KG1 (cell line): ENCODE results near the gene SMLR1.
"Not testable (repeated sequence)": the region's sequence is repeated elsewhere in the genome, so short reads cannot be mapped to it uniquely, and the experiment has no call there.

Source experiments
- DNase-seq: peaks from one replicate; lab custom pipeline; 2025; lab: John Stamatoyannopoulos, UW

SMLR1 gene

DNA sequence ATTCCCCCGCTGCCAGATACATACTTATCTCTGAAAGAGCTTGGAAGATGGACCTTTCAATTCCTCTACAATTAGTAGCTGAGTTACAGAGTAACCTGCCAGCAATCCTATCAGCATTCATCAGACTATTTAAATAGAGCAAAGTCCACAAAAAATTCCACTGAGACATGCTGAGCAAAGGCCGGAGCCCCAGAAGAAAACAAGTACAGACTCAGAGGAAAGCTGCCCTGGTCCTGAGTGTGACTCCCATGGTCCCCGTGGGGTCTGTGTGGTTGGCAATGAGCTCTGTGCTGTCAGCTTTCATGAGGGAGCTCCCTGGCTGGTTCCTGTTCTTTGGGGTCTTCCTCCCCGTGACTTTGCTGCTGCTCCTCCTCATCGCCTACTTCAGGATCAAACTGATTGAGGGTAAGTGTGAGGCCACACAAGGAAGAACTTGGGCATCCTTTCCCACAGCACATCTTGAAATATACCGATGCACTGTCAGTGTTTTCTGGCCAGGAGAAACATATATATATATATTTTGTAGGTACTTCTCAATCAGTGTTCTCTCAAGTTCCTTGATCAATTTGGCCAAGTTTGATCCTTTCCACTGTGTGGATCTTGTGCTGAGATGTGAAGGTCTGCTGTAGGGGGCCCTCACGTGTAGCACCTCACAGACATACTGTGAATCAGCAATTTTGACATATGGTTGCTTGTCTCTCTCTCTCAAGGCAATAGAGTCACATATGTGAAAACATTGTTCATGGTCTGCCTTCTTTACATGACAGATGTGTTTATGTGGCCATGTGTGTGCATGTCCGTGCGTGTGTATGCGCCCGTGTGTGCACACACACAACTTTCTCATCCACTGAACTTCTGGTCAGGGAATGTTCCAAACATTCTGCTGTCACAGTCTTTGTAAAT is at the start of gene SMLR1:
Gene SMLR1, plus strand, starts transcription at position 160 of the 903 bp plus-strand sequence. Its CDS starts 8 bp downstream, at position 168.
- DNase-seq, result no peak

DNA sequence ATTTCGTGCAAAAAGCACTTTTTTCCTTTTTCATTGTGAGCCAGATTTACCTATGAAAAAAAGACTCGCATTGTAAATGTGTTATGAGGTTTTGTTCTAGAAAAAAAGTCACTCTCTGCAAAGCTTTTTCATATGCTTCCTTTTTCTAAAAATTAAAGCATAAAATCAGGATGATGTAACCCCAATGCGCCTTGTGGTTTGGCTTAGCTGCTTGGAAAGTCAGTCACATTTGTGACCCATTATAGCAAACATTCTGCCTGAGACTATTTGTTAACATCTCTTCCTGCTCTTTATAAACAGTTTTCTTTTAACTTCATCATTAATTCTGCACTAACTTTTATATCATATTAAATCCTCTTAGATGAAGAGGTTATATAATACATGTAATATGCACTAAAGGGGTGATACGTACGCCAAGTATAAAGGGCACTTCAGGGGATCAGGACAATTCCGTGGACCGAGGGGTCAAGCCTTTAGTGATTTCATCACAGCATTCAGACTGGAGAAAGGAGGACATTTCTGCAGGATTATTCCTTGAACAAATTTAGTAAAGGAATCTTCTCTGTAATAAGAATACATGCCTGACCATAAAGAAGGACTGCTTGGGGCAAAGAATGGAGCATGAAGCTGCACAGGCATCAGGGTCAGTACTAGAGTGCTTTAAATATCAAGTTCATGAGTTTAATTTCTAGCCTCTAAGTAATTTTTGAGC is 48.1 kb upstream of the SMLR1 start:
- peak; percentile 12 for DNase-seq

DNA sequence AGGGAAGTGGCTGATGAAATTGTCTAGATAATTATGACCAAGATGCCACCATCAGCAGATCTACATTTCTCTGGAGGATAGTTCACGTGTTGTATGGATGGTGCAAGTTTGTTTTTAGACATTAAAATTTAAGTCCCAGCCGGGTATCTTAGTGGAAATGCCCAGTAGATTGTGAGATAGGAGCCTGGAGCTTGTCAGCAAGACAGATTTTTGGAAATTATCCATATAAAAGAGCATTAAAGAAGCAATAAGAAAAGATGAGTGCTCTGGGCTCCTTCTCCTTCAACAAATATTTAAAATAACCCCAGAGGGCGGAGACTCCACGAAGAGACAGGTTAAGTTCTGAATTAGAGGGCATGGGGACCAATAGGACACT is 47.6 kb upstream of the SMLR1 start:
- DNase-seq, result no peak

DNA sequence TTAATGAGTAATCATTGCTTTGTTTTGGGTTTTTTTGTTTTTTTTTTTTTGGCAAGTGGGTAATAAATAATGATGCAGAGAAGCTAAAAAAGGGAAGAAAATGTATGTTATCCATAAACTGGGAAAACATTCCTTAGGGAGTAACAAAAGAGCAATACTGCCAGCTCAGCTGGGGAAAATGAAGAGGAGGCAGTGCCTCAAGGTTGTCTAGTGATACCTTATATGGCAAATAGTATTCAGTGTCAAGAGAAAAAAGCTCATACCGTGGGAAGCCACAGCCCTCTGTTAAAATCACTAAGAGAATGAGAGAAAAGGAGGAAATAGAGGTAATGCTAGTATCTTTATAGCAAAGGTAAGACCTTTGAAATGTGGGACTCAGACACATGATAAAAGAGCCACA is 47.1 kb upstream of the SMLR1 start:
- no peak for DNase-seq

DNA sequence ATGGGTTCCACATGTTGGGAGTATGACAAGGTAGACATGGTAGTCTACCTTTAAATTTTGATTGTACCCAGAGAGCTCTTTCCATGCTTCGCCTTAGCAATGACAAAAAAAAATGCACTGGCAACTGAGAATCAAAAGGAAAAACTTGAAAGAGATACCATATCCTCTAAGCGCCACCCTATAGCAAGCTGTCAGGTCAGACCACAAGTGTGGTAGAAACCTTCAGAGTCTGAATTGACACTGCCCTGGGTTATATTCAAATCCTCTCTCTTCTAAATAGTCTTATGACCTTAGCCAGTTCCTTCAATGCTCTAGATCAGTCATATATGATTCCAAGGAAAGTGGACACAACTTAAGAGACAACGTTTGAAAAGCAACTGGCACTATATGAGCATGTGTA is 45.6 kb upstream of the SMLR1 start:
- no peak for DNase-seq

DNA sequence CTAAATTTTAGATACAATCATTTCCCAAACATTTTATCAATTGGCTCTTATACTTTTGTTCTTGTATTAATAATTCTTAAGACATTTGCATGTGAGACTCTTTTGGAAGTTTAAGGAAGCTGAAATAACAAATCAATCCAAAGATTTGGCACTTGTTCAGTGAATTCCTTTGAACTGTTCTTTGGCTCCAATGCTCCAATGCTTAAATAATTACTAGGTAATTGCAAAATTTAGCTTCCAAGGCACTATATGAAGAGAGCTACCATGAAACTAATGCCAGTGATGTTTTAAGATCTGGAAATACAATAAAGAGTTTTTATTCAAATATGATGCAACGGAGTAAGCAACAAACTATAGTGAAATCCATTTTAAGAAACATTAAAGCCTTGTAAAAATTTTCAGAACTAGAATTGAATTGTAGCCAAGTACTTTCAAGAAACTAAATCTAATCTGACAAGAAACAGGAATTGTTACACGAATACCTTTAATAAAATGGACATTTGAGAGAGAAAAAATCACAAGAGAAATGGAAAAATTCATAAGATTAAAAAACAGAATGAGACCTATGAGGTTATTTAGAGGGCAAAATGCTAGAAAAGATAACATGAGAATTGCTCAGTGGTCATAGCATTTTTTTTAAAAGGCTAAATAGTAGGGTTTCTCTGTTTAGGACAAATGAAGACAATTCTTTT is 43.6 kb upstream of the SMLR1 start:
- DNase-seq, result no peak

DNA sequence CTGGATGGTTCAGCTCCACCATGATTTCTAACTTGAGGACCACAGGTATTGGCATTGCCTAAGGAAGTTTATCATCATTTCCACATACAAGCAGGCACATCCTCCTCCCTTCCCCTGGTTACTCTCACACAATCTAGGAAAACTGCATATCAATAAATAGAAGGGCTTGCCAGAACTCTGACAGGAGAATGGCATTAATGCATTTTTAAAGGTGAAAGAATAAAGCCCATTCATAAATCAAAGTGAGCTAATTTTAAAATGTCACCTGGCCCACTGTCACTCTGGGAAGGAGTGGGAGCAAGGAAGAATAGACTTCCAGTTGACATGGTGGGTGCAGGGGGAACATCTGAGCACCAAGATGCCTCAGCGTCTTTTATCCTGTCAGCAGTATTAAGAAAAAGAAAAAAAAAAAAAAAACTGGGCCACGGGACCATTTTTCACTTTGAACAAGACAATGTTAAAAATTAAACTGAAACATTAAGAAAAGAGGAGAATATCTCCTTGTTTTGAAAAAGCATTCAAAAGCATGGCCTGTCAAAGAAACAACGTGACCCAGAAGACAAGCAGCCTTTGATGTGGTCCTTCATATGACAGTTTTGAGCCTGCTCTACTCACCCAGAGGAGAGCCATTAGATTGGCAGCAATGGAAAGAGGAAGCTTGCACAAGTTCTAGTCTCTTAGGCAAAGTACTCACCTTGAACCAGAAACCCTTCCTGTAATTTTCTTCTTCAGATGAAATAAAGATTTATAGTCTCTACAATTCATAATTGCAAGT is 39.3 kb upstream of the SMLR1 start:
- DNase-seq, result no peak

DNA sequence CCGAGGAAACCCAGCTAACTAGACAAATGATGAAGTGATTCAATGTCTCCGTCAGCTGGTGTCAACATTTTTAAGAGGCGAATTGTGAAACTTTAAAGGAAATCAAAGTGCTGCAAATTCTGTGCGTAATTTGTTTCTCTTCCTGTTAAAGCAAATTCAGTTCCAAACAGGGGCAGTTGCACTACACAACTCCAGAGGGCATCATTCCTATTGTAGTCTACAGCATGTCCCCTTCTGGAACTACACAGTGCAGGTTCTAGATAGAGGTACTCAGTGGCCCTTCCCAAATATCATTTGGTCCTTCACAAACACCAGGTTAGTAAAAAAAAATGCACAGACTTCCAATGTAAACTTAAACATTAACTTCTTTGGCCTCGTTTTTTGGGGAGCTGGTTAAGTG is 38.3 kb upstream of the SMLR1 start:
- DNase-seq, result no peak

DNA sequence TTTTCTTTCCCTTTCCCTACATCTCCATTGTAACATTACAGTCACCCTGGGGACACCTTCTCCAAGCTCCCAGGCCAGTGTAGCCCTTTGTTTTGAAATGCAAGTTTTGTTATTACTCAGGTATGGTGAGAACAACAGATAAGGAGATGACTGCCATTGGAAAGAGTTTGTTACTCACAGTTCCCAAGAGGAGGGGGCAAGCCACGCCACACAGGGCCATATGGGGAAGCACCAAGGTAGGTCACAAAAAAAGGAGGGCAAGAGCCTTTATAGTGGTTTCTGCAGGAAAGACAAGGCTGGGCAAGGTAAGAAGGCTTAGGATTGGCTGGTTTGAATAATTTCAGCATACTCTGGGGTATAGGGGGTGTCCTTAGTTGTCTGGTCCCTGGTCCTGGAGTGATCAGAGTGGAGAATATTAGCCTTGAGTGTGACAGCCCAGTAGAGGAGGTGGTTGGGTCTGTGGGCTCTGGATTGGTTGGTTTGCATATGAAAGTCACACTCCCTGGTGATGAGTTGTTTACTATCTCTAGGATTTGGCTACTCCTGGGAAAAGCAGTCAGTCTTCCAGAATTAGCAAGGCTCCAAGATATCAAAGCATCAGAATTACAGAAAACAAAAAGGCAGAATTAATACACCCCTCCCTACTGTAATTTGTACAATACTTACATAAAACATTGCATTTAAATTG is 33.1 kb upstream of the SMLR1 start:
- DNase-seq, result no peak

DNA sequence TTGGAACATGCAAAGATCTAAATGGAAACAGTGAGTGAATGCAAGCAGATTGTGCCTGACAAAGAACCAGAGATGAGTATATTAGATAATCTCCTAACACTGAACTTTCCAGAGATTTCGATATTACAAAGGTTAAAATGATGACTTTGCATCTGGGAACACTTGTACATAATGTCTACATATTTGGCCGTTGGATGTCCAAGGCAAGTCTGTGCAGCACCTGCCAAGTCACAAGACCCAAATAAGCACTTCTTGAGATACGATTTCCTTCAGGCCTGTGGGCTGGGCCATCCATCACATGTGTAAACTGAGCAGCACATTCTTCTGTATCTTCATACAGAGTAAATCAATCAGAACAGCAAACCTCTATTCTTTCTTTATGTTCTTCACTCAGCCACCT is 32.5 kb upstream of the SMLR1 start:
- DNase-seq, result no peak

DNA sequence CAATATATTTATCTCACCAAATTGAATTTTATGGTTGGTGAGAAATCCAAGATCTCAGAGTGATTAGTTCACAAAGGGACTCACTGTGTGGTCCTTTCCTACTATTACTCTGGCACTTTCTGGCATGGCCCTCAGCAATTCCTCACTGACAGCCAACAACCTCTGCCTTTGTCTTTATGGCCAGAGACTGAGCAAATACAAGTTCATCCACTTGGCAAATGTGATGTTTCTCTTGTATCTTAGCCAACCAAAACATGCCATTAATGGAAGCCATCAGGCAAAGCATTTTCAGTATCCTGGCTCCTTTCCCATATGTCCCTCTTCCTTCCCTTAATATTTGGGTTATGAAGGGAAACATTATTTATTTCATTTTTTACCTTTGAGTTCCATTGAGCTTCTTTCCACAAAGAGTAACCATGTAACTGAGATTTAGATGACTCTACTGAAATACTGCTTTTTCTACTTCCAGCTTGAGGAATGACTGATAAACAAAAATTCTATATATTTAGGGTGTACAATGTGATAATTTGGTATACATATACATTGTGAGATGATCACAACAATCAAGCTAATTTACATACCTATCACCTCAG is 30.8 kb upstream of the SMLR1 start:
- no peak for DNase-seq

DNA sequence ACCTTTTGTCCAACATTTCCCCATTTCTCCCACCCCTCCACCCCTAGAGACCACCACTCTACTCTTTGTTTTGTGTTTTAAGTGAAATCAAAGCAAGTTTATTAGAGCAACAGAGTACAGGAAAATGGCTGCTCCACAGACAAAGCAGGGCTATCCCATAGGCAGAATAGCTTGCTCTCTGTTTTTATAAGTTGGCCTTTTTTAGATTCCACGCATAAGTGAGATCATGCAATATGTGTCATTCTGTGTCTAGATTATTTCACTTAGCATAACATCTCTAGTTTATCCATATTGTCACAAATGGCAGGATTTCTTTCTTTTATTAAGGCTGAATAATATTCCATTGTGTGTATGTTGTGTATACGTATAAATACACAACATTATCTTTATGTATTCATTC is 30.1 kb upstream of the SMLR1 start:
- DNase-seq, result no peak

DNA sequence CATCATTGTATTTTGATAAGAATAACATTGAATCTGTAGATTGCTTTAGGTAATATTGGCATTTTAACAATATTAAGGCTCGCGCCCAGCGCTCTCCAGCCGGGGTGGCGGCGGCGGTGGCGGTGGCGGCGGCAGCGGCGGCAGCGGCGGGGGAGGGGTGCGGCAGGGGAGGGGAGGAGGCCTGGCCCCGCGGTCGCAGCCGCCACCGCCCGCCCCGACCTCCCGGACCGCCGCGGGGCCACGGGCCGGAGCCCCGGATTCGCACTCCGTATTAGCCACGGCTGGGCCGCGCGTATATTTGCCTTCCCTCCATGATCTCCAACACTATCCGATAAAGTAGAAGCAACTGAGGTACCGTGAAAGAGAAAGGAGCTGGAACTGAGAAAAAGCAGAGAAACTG is 25.8 kb upstream of the SMLR1 start:
- DNase-seq, result not testable (repeated sequence)

DNA sequence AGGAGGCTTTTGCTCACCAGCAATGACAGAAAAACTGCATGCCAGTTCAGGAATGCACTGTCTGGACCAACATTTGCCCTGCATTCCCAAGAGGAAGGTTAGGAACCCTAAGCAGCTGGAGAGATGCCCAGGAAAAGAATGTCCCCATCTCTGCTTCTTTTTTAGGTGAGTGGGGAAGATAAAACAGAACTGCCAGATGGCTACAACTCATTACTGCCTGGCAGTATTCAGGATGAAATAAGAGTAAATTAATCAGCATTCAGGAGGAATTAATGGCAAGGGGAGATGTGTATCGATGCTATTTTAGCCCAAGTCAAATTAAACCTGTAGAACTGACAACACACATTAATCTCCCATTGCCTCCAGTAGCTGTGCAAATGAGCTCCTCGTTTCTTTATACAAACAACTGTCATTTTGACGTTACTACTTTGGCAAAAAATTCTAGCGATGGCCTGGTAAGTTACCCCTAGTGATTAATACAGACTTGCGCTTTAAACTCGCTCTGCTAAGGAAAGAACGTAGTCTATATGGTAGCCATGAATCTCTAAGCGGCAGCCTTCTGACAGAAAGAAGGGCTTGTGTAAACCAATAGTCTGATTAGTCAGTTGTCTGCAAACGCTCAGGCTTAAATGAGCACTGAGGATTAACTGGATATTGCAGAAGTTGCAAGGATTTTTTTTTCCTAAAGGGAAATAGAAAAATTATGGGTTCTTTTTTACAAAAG is 16.7 kb upstream of the SMLR1 start:
- no peak for DNase-seq

DNA sequence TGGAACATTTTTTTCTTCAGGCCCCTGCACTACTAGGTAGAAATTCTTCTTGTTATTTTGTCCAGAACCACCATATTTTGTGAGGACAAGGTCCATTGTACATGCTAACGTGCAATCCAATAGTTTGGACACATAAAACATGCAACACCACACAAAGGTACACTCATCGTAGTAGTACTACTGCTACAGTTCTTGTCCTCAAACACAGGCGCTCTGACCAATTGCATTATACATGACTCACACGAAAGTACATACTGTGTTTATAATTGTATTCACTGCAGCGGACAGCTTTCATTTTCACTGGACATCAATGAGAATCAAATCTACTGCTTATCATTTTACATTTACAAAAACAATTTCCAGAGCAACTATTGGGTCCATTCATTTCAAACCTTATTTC is 15.3 kb upstream of the SMLR1 start:
- no peak for DNase-seq

DNA sequence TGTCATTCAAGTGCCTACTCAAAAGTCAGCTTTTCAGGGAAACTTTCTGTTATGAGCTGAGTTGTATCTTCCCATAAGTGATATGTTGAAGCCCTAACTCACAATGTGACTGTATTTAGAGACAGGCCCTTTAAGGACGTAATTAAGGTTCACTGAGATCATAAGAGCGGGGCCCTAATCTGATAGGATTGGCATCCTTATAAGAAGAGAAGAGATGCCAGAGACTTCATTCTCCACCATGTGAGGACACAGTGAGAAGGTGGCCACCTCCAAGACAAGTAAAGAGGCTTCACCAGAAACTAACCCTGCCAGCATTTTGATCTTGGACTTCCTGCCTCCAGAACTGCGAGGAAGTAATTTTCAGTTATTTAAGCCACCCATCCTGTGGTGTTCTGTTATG is 12.7 kb upstream of the SMLR1 start:
- DNase-seq, result no peak

DNA sequence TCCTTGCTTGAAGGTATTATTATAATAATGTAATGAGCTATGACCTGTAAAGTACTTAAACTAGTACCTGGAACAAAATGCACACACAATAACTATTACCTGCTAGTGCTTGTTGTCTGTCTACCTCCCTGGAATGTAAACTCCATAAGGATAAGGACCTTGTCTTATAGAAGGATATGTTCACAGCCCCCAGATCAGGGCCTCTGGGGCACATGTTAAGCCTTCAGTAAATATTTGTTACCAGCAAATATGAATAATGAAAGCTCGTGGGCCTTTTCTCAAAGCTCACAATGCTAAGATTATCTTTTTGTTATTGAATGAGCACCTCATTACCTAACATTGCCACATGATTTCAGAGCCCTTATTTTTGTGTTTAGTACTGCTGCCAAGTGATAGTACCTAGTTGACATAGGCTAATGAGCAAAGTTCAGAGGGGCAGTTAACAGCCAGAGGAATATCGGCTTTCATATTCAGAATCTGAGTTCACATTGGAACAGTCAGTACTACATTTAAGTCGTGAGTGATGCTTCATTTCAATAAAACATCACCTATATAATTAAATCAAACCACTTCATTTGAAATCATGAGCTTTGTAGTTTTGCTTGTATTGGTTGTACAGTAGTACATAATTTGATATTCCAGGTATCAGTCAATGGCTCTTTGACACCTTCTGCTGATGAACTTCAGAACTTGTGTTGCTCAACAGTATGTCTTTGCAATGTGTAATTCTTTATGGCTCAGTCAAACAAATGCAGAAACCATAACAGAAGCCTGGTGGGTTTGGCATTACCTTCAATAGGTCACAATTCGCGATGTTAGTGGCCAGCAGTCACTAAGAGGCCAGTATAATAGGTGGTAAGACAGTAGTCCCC is 11.8 kb upstream of the SMLR1 start:
- no peak for DNase-seq

DNA sequence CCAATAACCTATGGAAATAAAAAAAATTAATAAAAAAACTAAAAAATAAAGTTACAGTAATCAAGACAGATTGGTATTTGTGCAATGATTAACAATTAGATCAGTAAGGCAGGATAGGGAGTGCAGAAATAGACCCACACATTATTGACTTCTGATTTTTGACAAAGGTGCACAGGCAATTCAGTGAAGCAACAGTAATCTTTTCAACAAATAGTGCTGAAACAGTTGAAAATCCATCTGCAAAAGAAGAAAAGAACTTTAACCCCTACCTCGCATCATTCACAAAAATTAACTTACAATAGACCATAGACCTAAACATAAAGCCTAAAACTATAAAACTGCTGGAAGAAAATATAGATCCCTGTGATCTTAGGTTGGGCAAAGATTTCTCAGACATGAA is 4.5 kb upstream of the SMLR1 start:
- DNase-seq, result no peak

DNA sequence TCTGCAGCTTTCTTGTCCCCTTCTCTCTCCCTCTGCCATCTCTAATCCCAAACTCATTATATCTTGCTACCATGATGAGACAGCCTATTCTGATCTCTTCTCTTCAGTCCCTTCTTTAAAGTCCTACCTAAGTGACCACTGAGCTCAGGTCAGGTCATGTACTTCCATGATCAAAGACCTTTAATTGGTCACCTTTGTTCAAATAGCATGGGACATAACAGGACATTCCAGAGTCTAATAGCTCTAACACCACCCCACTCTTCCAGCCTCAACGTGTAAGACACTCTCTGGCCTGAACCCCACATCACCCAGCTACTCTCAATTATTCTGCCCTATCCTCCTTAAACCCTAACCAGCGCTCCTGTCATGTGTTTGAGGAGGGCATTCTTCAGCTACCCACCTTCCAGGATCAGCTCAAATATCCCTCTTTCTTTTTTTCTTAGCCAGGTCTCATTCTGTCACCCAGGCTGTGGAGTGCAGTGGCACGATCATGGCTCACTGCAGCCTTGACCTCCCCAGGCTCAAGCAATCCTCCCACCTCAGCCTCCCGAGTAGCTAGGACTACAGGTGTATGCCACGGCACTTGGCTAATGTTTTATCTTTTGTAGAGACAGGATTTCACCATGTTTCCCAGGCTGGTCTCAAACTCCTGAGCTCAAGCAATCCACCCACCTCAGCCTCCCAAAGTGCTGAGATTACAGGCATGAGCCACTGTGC is 2.1 kb upstream of the SMLR1 start:
- no peak for DNase-seq
